ENCODE data around the gene MAP3K1. TPM values are rescaled to one million over a fixed set of nuclear protein-coding genes. Genes with fewer than 3 reads are reported as not detected.

Gene MAP3K1
- total RNA-seq, 1 donor from 2014 or later, result 10.4 TPM

GRCh38 chr5:56893251-56893951 lies 78.1 kb downstream of the MAP3K1 start:
- FAIRE-seq (no peak), DNase-seq (ENCODE audit: low read depth) (no peak)
- H3K36me3 ChIP-seq (ENCODE audit: insufficient read depth, low read length), result peaks cover 5% of the 10 kb centered on the region
- H3K79me2 ChIP-seq (ENCODE audit: insufficient read depth, low read length), result no peaks in the 10 kb centered on the region
- no peak overlapping the region for H3K27ac Mint-ChIP-seq (ENCODE audit: unreplicated experiment)
- peaks cover 7% of the 10 kb centered on the region for H3K36me3 Mint-ChIP-seq (ENCODE audit: low read depth, unreplicated experiment)
- no peak overlapping the region for H3K27ac ChIP-seq (ENCODE audit: low read depth, low read length)
- no peak overlapping the region for H3K4me3 Mint-ChIP-seq (ENCODE audit: unreplicated experiment)
- no peaks in the 10 kb centered on the region for H3K4me1 ChIP-seq (ENCODE audit: insufficient read depth, low read length)
- H4K20me1 ChIP-seq (ENCODE audit: insufficient read depth, low read length), result no peaks in the 10 kb centered on the region
- H3K27me3 Mint-ChIP-seq (ENCODE audit: low read depth, unreplicated experiment), result no peaks in the 10 kb centered on the region
- H2AFZ ChIP-seq (ENCODE audit: low read depth, low read length), result no peak overlapping the region
- no peak overlapping the region for H3K4me3 ChIP-seq (ENCODE audit: insufficient read depth, low read depth, low read length)
- no peaks in the 10 kb centered on the region for H3K9me3 ChIP-seq (ENCODE audit: insufficient read depth, low read depth, low read length)
- peaks cover 6% of the 10 kb centered on the region for H3K9me3 Mint-ChIP-seq (ENCODE audit: unreplicated experiment)
- no peaks in the 10 kb centered on the region for H3K27me3 ChIP-seq (ENCODE audit: insufficient read depth, low read length)
- H3K4me1 Mint-ChIP-seq (ENCODE audit: low read depth, unreplicated experiment), result no peaks in the 10 kb centered on the region
- TF ChIP-seq EZH2 (IDR thresholded peaks at IDR 0.05; ENCODE audit: insufficient read depth, low read length) (no peak), CTCF (IDR thresholded peaks at IDR 0.05; ENCODE audit: insufficient read depth, low read depth, low read length) (no peak)
- no peak overlapping the region for H3K9ac ChIP-seq (ENCODE audit: low read length)
- no peak overlapping the region for H3K4me2 ChIP-seq (ENCODE audit: low read length)

GRCh38 chr5:56896763-56897162 lies 81.4 kb downstream of the MAP3K1 start:
- Histone ChIP-seq H2AFZ (ENCODE audit: low read depth, low read length) (no peak overlapping the region), H3K4me2 (ENCODE audit: low read length) (no peak overlapping the region), H3K4me3 (ENCODE audit: insufficient read depth, low read depth, low read length) (no peak overlapping the region), H3K27ac (ENCODE audit: low read depth, low read length) (no peak overlapping the region), H3K9me3 (ENCODE audit: insufficient read depth, low read depth, low read length) (no peaks in the 10 kb centered on the region), H3K9ac (ENCODE audit: low read length) (no peak overlapping the region), H3K27me3 (ENCODE audit: insufficient read depth, low read length) (no peaks in the 10 kb centered on the region), H4K20me1 (ENCODE audit: insufficient read depth, low read length) (no peaks in the 10 kb centered on the region), H3K79me2 (ENCODE audit: insufficient read depth, low read length) (no peaks in the 10 kb centered on the region), H3K4me1 (ENCODE audit: insufficient read depth, low read length) (peaks cover 2% of the 10 kb centered on the region), H3K36me3 (ENCODE audit: insufficient read depth, low read length) (peaks cover 5% of the 10 kb centered on the region)
- no peak for TF ChIP-seq EZH2 (IDR thresholded peaks at IDR 0.05; ENCODE audit: insufficient read depth, low read length)
- TF ChIP-seq CTCF (IDR thresholded peaks at IDR 0.05; ENCODE audit: insufficient read depth, low read depth, low read length), result no peak
- H3K36me3 Mint-ChIP-seq (ENCODE audit: low read depth, unreplicated experiment), result no peaks in the 10 kb centered on the region
- peaks cover 3% of the 10 kb centered on the region for H3K9me3 Mint-ChIP-seq (ENCODE audit: unreplicated experiment)
- no peak for DNase-seq (ENCODE audit: low read depth)
- H3K27ac Mint-ChIP-seq (ENCODE audit: unreplicated experiment), result no peak overlapping the region
- no peak overlapping the region for H3K4me3 Mint-ChIP-seq (ENCODE audit: unreplicated experiment)
- H3K4me1 Mint-ChIP-seq (ENCODE audit: low read depth, unreplicated experiment), result no peaks in the 10 kb centered on the region
- FAIRE-seq, result no peak
- no peaks in the 10 kb centered on the region for H3K27me3 Mint-ChIP-seq (ENCODE audit: low read depth, unreplicated experiment)

DNA sequence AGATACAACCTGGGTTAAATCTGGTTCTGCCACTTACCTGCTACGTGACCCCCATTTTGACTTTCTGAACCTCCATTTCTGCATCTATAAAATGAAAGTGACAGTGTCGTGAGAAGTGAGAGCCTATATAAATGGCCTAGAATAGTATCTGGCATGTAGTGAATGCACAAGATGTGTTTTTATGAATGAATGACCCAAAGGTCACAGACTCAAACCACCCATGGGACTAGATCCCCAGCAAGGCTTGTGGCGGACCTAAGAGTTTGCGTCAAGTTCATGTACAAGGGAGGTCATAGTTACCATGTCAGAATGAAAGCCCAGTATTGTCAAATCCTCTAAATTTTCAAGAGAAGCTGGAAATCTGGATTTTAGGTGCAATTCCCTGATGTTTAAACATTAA lies 82.9 kb downstream of the MAP3K1 start:
- Mint-ChIP-seq H3K36me3 (ENCODE audit: low read depth, unreplicated experiment) (no peaks in the 10 kb centered on the region), H3K4me3 (ENCODE audit: unreplicated experiment) (no peak overlapping the region), H3K27me3 (ENCODE audit: low read depth, unreplicated experiment) (no peaks in the 10 kb centered on the region), H3K4me1 (ENCODE audit: low read depth, unreplicated experiment) (no peaks in the 10 kb centered on the region), H3K9me3 (ENCODE audit: unreplicated experiment) (no peaks in the 10 kb centered on the region), H3K27ac (ENCODE audit: unreplicated experiment) (no peak overlapping the region)
- Histone ChIP-seq H3K9ac (ENCODE audit: low read length) (no peak overlapping the region), H3K4me3 (ENCODE audit: insufficient read depth, low read depth, low read length) (no peak overlapping the region), H3K9me3 (ENCODE audit: insufficient read depth, low read depth, low read length) (no peaks in the 10 kb centered on the region), H2AFZ (ENCODE audit: low read depth, low read length) (no peak overlapping the region), H3K4me2 (ENCODE audit: low read length) (no peak overlapping the region), H3K27ac (ENCODE audit: low read depth, low read length) (no peak overlapping the region), H3K27me3 (ENCODE audit: insufficient read depth, low read length) (no peaks in the 10 kb centered on the region), H3K36me3 (ENCODE audit: insufficient read depth, low read length) (peaks cover 5% of the 10 kb centered on the region), H3K4me1 (ENCODE audit: insufficient read depth, low read length) (peaks cover 2% of the 10 kb centered on the region), H3K79me2 (ENCODE audit: insufficient read depth, low read length) (no peaks in the 10 kb centered on the region), H4K20me1 (ENCODE audit: insufficient read depth, low read length) (no peaks in the 10 kb centered on the region)
- FAIRE-seq (no peak), DNase-seq (ENCODE audit: low read depth) (no peak)
- TF ChIP-seq EZH2 (IDR thresholded peaks at IDR 0.05; ENCODE audit: insufficient read depth, low read length), result no peak

Measured in astrocyte (in vitro differentiated cells and primary cell).